Measurements from ENCODE around the gene TMEM145. TPM values are rescaled to one million over a fixed set of nuclear protein-coding genes. Genes with fewer than 3 reads are reported as not detected.
A peak's percentile ranks its signal among the peaks of the same experiment; 100 is the strongest.

Gene TMEM145
- total RNA-seq, 6 experiments from 2014 or later = 0.12 to 0.47 (median 0.34) TPM

DNA sequence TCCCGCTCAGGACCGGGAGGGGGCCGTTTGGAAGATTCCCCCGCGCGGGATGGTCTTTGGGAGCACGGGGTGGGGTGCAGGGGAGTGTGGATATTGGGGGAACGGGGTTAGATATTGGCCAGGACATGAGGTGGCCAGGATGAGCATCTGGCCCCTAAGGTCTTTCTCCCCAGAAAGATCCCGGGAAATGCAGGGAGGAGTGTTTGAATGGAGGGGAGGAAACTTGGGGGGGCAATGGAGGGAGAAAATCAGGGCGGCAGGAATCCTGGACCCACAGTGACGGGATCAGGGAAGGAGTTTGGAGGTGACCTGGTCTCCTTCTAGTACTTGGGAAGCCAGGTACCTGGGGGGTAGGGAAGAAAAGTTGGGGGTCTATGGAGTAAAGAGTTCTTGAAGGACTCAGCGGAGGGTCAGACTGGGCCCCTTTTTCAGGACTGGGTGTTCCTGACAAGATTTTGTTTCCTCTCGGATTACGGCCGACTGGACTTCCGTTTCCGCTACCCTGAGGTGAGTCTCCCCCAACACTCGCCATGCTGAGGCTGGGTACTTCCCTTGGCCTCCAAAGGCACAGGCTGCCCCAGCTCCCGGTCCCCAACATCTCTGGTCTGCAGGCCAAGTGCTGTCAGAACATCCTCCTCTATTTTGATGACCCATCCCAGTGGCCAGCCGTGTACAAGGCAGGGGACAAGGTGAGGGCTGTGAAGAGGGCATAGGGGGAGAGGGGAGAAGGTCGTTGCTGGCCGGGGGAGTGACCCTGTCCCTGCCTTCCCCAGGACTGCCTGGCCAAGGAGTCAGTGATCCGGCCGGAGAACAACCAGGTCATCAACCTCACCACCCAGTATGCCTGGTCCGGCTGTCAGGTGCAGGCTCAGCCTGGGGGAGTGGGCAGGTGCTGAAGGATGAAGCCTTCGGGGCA is 989 bp downstream of the TMEM145 start:
- H3K27ac Mint-ChIP-seq = no peak overlapping the region
- H3K36me3 Mint-ChIP-seq (ENCODE audit: low read depth) = no peaks in the 10 kb centered on the region
- peaks cover 15% of the 10 kb centered on the region for H3K4me1 Mint-ChIP-seq (ENCODE audit: low read depth)
- no peak for DNase-seq
- H3K4me3 Mint-ChIP-seq = peak overlapping the region; percentile 74
- peaks cover 32% of the 10 kb centered on the region for H3K27me3 Mint-ChIP-seq (ENCODE audit: insufficient read depth)
- TF ChIP-seq, protein P1, sequence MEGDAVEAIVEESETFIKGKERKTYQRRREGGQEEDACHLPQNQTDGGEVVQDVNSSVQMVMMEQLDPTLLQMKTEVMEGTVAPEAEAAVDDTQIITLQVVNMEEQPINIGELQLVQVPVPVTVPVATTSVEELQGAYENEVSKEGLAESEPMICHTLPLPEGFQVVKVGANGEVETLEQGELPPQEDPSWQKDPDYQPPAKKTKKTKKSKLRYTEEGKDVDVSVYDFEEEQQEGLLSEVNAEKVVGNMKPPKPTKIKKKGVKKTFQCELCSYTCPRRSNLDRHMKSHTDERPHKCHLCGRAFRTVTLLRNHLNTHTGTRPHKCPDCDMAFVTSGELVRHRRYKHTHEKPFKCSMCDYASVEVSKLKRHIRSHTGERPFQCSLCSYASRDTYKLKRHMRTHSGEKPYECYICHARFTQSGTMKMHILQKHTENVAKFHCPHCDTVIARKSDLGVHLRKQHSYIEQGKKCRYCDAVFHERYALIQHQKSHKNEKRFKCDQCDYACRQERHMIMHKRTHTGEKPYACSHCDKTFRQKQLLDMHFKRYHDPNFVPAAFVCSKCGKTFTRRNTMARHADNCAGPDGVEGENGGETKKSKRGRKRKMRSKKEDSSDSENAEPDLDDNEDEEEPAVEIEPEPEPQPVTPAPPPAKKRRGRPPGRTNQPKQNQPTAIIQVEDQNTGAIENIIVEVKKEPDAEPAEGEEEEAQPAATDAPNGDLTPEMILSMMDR (IDR thresholded peaks at IDR 0.05) = no peak
- no peaks in the 10 kb centered on the region for H3K9me3 Mint-ChIP-seq

DNA sequence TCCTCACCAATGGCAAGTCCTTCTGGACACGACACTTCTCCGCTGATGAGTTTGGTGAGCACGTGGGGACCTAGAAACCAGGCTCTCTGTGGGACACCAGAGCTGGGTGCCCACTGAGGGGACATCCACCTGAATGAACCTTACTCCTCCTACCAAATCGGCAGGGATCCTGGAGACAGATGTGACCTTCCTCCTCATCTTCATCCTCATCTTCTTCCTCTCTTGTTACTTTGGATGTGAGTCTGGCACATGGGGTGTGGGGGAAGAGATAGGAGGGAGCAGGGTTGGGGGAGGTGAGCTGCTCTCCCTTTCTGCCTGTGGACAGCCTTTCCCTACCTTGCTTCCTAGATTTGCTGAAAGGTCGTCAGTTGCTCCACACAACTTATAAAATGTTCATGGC is 1.9 kb downstream of the TMEM145 start:
- Mint-ChIP-seq H3K4me1 (ENCODE audit: low read depth) (peaks cover 15% of the 10 kb centered on the region), H3K27ac (no peak overlapping the region), H3K36me3 (ENCODE audit: low read depth) (no peaks in the 10 kb centered on the region), H3K4me3 (no peak overlapping the region), H3K9me3 (no peaks in the 10 kb centered on the region), H3K27me3 (ENCODE audit: insufficient read depth) (peaks cover 32% of the 10 kb centered on the region)
- DNase-seq = no peak
- TF ChIP-seq, protein P1 (IDR thresholded peaks at IDR 0.05) = no peak

DNA sequence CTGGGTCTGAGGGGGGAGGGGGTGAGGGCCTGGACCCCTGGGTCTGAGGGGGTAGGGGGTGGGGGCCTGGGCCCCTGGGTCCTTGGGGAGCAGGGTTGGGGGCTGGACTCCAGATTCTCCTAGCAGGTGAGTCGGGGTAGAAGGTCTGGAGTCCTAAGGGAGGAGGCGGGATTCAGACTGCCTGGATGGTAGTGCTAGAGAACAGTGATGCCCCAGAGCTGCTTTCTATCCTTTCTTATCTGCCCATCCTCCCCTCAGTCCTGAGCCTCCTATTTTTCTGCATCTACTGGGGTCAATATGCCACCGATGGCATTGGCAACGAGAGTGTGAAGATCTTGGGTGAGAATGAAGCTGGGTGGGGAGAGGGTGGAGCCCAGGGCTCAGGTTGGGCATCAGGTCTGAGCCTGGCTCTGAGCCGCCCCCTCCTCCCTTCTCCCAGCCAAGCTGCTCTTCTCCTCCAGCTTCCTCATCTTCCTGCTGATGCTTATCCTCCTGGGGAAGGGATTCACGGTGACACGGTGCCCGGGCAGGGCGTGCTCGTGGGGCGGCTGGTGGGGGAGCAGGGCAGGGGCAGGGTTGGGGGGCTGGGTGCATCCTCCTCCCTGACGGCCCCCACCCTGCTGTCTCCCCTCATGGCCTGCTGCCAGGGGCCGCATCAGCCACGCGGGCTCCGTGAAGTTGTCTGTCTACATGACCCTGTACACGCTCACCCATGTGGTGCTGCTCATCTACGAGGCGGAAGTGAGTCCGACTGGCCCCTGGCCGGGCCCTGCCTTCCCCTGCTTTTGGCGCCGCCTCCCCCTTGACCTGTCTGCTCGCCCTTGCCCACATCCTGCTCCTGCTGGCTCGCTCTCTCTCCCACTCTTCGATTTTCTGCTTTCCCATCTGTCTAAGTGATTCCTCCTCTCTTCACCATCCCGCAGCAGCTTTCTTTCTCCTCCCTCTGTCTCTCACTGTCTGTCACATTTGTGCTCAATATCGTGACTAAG is 3.4 kb downstream of the TMEM145 start:
- Mint-ChIP-seq H3K4me1 (ENCODE audit: low read depth) (peaks cover 15% of the 10 kb centered on the region), H3K27me3 (ENCODE audit: insufficient read depth) (peaks cover 35% of the 10 kb centered on the region), H3K27ac (peak overlapping the region; percentile 53), H3K36me3 (ENCODE audit: low read depth) (no peaks in the 10 kb centered on the region), H3K4me3 (peak overlapping the region; percentile 56), H3K9me3 (no peaks in the 10 kb centered on the region)
- peak; percentile 28 for DNase-seq
- TF ChIP-seq, protein P1 (IDR thresholded peaks at IDR 0.05) = no peak

DNA sequence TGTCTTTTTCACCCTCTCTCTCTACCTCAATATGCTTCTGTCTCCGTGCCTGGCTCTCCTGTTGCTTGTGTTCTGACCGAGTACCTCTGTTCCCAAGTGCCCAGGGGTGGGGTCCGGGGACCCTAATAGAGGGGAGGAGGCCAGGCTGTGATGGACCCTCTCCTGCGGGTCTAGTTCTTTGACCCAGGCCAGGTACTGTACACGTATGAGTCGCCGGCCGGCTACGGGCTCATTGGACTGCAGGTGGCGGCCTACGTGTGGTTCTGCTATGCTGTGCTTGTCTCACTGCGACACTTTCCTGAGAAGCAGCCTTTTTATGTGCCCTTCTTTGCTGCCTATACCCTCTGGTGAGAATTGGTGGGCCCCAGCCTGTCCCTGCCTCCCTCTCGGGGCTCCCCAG is 4.4 kb downstream of the TMEM145 start:
- TF ChIP-seq, protein P1 (IDR thresholded peaks at IDR 0.05) = no peak
- H3K27ac Mint-ChIP-seq = peak overlapping the region; percentile 53
- peaks cover 34% of the 10 kb centered on the region for H3K27me3 Mint-ChIP-seq (ENCODE audit: insufficient read depth)
- peaks cover 15% of the 10 kb centered on the region for H3K4me1 Mint-ChIP-seq (ENCODE audit: low read depth)
- no peak for DNase-seq
- no peaks in the 10 kb centered on the region for H3K9me3 Mint-ChIP-seq
- H3K36me3 Mint-ChIP-seq (ENCODE audit: low read depth) = no peaks in the 10 kb centered on the region
- H3K4me3 Mint-ChIP-seq = no peak overlapping the region

DNA sequence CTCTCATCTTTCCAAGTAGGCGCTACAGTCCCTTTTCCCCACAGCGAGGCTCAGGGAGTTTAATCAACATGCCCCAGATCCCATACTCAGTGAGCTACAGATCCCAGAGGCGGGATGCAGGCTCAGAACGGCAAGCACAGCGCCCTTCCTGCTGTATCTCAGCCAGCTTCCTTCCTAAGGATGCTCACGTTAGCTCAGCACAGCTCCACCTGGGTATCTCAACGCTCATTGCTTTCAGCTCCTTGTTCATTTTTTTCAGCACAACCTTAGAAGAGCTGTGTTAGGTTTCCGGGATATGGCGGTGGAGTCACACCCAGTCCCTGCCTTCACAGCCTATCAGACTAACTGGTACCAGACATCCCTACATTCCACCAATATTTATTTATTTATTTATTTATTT is 9.2 kb downstream of the TMEM145 start:
- H3K27ac Mint-ChIP-seq = no peak overlapping the region
- no peaks in the 10 kb centered on the region for H3K36me3 Mint-ChIP-seq (ENCODE audit: low read depth)
- TF ChIP-seq, protein P1 (IDR thresholded peaks at IDR 0.05) = no peak
- H3K4me3 Mint-ChIP-seq = no peak overlapping the region
- no peak for DNase-seq
- peaks cover 26% of the 10 kb centered on the region for H3K27me3 Mint-ChIP-seq (ENCODE audit: insufficient read depth)
- H3K4me1 Mint-ChIP-seq (ENCODE audit: low read depth) = peaks cover 22% of the 10 kb centered on the region
- H3K9me3 Mint-ChIP-seq = no peaks in the 10 kb centered on the region

Data from HFFc6 (cell line).